H9 (cell line): ENCODE results near the gene FBP2. TPM values are rescaled to one million over a fixed set of nuclear protein-coding genes. Genes with fewer than 3 reads are reported as not detected.

Experiments used
- DNase-seq: peaks from one replicate; pipeline ENCODE4 v3.0.0-alpha.2; 2017
- H2AFZ ChIP-seq: one replicate; pipeline ENCODE4 v1.6.1; 2013; ENCODE audit warnings: mild to moderate bottlenecking, low read length, control low read depth, moderate library complexity
- H2AK5ac ChIP-seq: 2 replicates; pipeline ENCODE4 v1.6.1; 2013; ENCODE audit warnings: low read length, control low read depth, mixed read lengths; ENCODE audit not compliant: insufficient read length
- H2BK120ac ChIP-seq: one replicate; pipeline ENCODE4 v1.6.1; 2013; ENCODE audit warnings: low read depth, mild to moderate bottlenecking, low read length, control low read depth, inconsistent platforms; ENCODE audit not compliant: poor library complexity, severe bottlenecking
- H2BK12ac ChIP-seq: 2 replicates; pipeline ENCODE4 v1.6.1; 2013; ENCODE audit warnings: low read length, control low read depth, mixed read lengths, low read depth; ENCODE audit not compliant: insufficient read length
- H2BK15ac ChIP-seq: 2 replicates; pipeline ENCODE4 v1.6.1; 2013; ENCODE audit warnings: low read depth, low read length, control low read depth
- H2BK20ac ChIP-seq: one replicate; pipeline ENCODE4 v1.6.1; 2013; ENCODE audit warnings: low read depth, mild to moderate bottlenecking, low read length, control low read depth, inconsistent platforms; ENCODE audit not compliant: poor library complexity, severe bottlenecking
- H2BK5ac ChIP-seq: 2 replicates; pipeline ENCODE4 v1.6.1; 2013; ENCODE audit warnings: low read length, control low read depth, mixed read lengths; ENCODE audit not compliant: insufficient read length
- H3K14ac ChIP-seq: 2 replicates; pipeline ENCODE4 v1.6.1; 2013; ENCODE audit warnings: low read length, control low read depth; ENCODE audit not compliant: insufficient read depth
- H3K18ac ChIP-seq: 2 replicates; pipeline ENCODE4 v1.6.1; 2013; ENCODE audit warnings: low read depth, mild to moderate bottlenecking, mixed read lengths, low read length, control low read depth; ENCODE audit not compliant: insufficient read length
- H3K23ac ChIP-seq: 2 replicates; pipeline ENCODE4 v1.6.1; 2013; ENCODE audit warnings: low read length, control low read depth, mixed read lengths, low read depth; ENCODE audit not compliant: insufficient read length
- H3K23me2 ChIP-seq: 2 replicates; pipeline ENCODE4 v1.6.1; 2013; ENCODE audit warnings: low read depth, mild to moderate bottlenecking, mixed read lengths, low read length, control low read depth; ENCODE audit not compliant: insufficient read length, poor library complexity, severe bottlenecking
- H3K27ac ChIP-seq: 2 replicates; pipeline ENCODE4 v1.5.1; 2013; ENCODE audit warnings: low read length, control low read depth, mixed read lengths, low read depth; ENCODE audit not compliant: insufficient read length
- H3K27me3 ChIP-seq: 2 replicates; pipeline ENCODE4 v1.6.1; 2013; ENCODE audit warnings: low read length, control low read depth, inconsistent platforms; ENCODE audit not compliant: insufficient read depth
- H3K4ac ChIP-seq: 2 replicates; pipeline ENCODE4 v1.6.1; 2013; ENCODE audit warnings: low read depth, mild to moderate bottlenecking, control low read depth, inconsistent platforms, low read length, moderate library complexity
- H3K4me1 ChIP-seq: 2 replicates; pipeline ENCODE4 v1.6.1; 2013; ENCODE audit warnings: low read length, control low read depth, inconsistent platforms; ENCODE audit not compliant: insufficient read depth
- H3K4me2 ChIP-seq: 2 replicates; pipeline ENCODE4 v1.6.1; 2013; ENCODE audit warnings: low read length, control low read depth, mixed read lengths; ENCODE audit not compliant: insufficient read length, insufficient read depth
- H3K56ac ChIP-seq: 2 replicates; pipeline ENCODE4 v1.6.1; 2013; ENCODE audit warnings: low read depth, mild to moderate bottlenecking, mixed read lengths, low read length, control low read depth; ENCODE audit not compliant: insufficient read length
- H3K79me1 ChIP-seq: 2 replicates; pipeline ENCODE4 v1.6.1; 2013; ENCODE audit warnings: low read depth, mild to moderate bottlenecking, moderate library complexity, low read length, control low read depth, inconsistent platforms; ENCODE audit not compliant: insufficient read depth, poor library complexity, severe bottlenecking
- H3K79me2 ChIP-seq: 2 replicates; pipeline ENCODE4 v1.6.1; 2013; ENCODE audit warnings: low read length, control low read depth, inconsistent platforms; ENCODE audit not compliant: insufficient read depth
- H3K9ac ChIP-seq: 2 replicates; pipeline ENCODE4 v1.6.1; 2013; ENCODE audit warnings: low read length, control low read depth, mixed read lengths; ENCODE audit not compliant: insufficient read length; ENCODE audit errors: extremely low read depth
- H3K9me3 ChIP-seq: one replicate; pipeline ENCODE4 v1.6.1; 2013; ENCODE audit warnings: low read depth, low read length, inconsistent platforms; ENCODE audit not compliant: control insufficient read depth
- H3T11ph ChIP-seq: one replicate; pipeline ENCODE4 v1.6.1; 2013; ENCODE audit warnings: mild to moderate bottlenecking, low read length, control low read depth, inconsistent platforms
- H4K20me1 ChIP-seq: one replicate; pipeline ENCODE4 v1.6.1; 2013; ENCODE audit not compliant: control insufficient read depth, insufficient read length, insufficient read depth
- H4K5ac ChIP-seq: 2 replicates; pipeline ENCODE4 v1.6.1; 2013; ENCODE audit warnings: low read depth, mild to moderate bottlenecking, mixed read lengths, low read length, control low read depth; ENCODE audit not compliant: insufficient read length
- H4K8ac ChIP-seq: replicated peaks from 2 replicates; pipeline ENCODE4 v1.6.1; 2013; ENCODE audit warnings: low read length, control low read depth, mixed read lengths, low read depth; ENCODE audit not compliant: insufficient read length
- H4K91ac ChIP-seq: 2 replicates; pipeline ENCODE4 v1.6.1; 2013; ENCODE audit warnings: low read depth, mild to moderate bottlenecking, moderate library complexity, mixed read lengths, low read length, control low read depth; ENCODE audit not compliant: insufficient read length
- H3K27ac Mint-ChIP-seq, 3 experiments: 2 replicates in 2 of 3; 3 replicates in 1 of 3; pipeline ENCODE4 v1.8.0; 2020 to 2021; ENCODE audit warnings: mixed read lengths in 3 of 3, mild to moderate bottlenecking in 1 of 3, moderate library complexity in 1 of 3
- H3K27me3 Mint-ChIP-seq: 2 replicates; pipeline ENCODE4 v1.8.0; 2021; ENCODE audit warnings: low read depth, mild to moderate bottlenecking, moderate library complexity, mixed read lengths
- H3K36me3 Mint-ChIP-seq, 3 experiments: 2 replicates in 2 of 3; 3 replicates in 1 of 3; pipeline ENCODE4 v1.8.0; 2020 to 2021; ENCODE audit warnings: low read depth in 3 of 3, mixed read lengths in 3 of 3; ENCODE audit not compliant: insufficient read depth in 1 of 3
- H3K4me1 Mint-ChIP-seq, 2 experiments: 2 replicates each; pipeline ENCODE4 v1.8.0; 2020; ENCODE audit warnings: mixed read lengths in 2 of 2
- H3K4me3 Mint-ChIP-seq, 2 experiments: 2 replicates in 1 of 2; 3 replicates in 1 of 2; pipeline ENCODE4 v1.8.0; 2020 to 2021; ENCODE audit warnings: mild to moderate bottlenecking in 2 of 2, mixed read lengths in 2 of 2, moderate library complexity in 1 of 2
- H3K9me3 Mint-ChIP-seq, 2 experiments: 2 replicates in 1 of 2; 3 replicates in 1 of 2; pipeline ENCODE4 v1.8.0; 2020; ENCODE audit warnings: mild to moderate bottlenecking in 2 of 2, mixed read lengths in 2 of 2, moderate library complexity in 1 of 2
- CTCF ChIP-seq: fragments of 200-600 bp; sonication (generic); conservative IDR thresholded peaks from 3 replicates; pipeline ENCODE4 v1.8.0; 2021; ENCODE audit warnings: antibody characterized with exemption, mild to moderate bottlenecking
- WGBS: extraction: QIAGEN DNeasy Blood & Tissue Kit; methylation state at CpG from one replicate; pipeline ENCODE4 v1.1.7; 2013; ENCODE audit warnings: missing lambda C conversion rate, low lambda C conversion rate, mixed read lengths; ENCODE audit not compliant: insufficient read length; ENCODE audit errors: extremely low coverage; 5-methylcytosine and 5-hydroxymethylcytosine counted together
- total RNA-seq: library from RNA; stranded (reverse); gene quantifications from 2 replicates; pipeline ENCODE4 v1.2.1, GENCODE V29; 2021

The FBP2 gene
- total RNA-seq, 1 experiment from 2014 or later: not detected

- Mint-ChIP-seq H3K4me1 (peaks cover 15% of the 10 kb centered on the region in 2 experiments), H3K27ac (no peak overlapping the region), H3K9me3 (no peaks in the 10 kb centered on the region; a peak in 2 of 5 replicates), H3K27me3 (peaks cover 10% of the 10 kb centered on the region), H3K4me3 (no peak overlapping the region), H3K36me3 (peaks cover 13 to 18% (median 16%) of the 10 kb centered on the region in 3 experiments)
- H3K18ac ChIP-seq: no peak overlapping the region
- no peak overlapping the region for H3T11ph ChIP-seq
- WGBS: no CpG with 5 or more reads among the region's 2 CpGs
- no peak overlapping the region for H2BK12ac ChIP-seq
- no peak overlapping the region for H4K5ac ChIP-seq
- no peak overlapping the region for H3K9ac ChIP-seq
- no peak overlapping the region for H2BK5ac ChIP-seq
- no peak overlapping the region for H3K56ac ChIP-seq
- no peak overlapping the region for H3K23ac ChIP-seq
- no peak overlapping the region for H2AK5ac ChIP-seq
- H3K14ac ChIP-seq: no peak overlapping the region
- H3K4ac ChIP-seq: no peak overlapping the region
- no peak overlapping the region for H4K8ac ChIP-seq
- H3K4me2 ChIP-seq: no peak overlapping the region
- no peaks in the 10 kb centered on the region for H3K23me2 ChIP-seq
- no peak overlapping the region for H2BK120ac ChIP-seq
- H3K27me3 ChIP-seq: no peaks in the 10 kb centered on the region
- H3K79me1 ChIP-seq: no peaks in the 10 kb centered on the region
- no peak overlapping the region for H2AFZ ChIP-seq
- no peaks in the 10 kb centered on the region for H3K9me3 ChIP-seq
- DNase-seq: no peak
- no peak overlapping the region for H3K27ac ChIP-seq
- no peak for TF ChIP-seq CTCF
- H4K20me1 ChIP-seq: no peaks in the 10 kb centered on the region
- no peak overlapping the region for H2BK15ac ChIP-seq
- no peaks in the 10 kb centered on the region; the same call in 1 of the 2 replicates for H3K4me1 ChIP-seq
- no peaks in the 10 kb centered on the region for H3K79me2 ChIP-seq
- H2BK20ac ChIP-seq: no peak overlapping the region
- no peak overlapping the region for H4K91ac ChIP-seq
These were observed 26.4 kb downstream of the FBP2 start for GRCh38 chr9:94567271-94567670.
